Astrocyte of the cerebellum (primary cell): ENCODE data around the gene MPZL3.

Source experiments
- DNase-seq: peaks from one replicate; pipeline ENCODE4 v3.0.0-alpha.2; 2011; ENCODE audit warnings: low read depth
- H3K4me3 ChIP-seq: 2 replicates; pipeline ENCODE4 v1.5.1; 2011; ENCODE audit warnings: mild to moderate bottlenecking, low read depth, low read length, moderate library complexity
- in situ Hi-C: cut with HindIII; loops from 2 replicates; pipeline ENCODE4 v1.10.0; 2017; ENCODE audit warnings: low sequenced_read_pairs
- TF ChIP-seq, protein P1 (sequence below): IDR thresholded peaks from 2 replicates; pipeline ENCODE4 v1.5.1; 2012; ENCODE audit warnings: low read length, low read depth, moderate library complexity, mild to moderate bottlenecking; ENCODE audit errors: missing control alignments

MPZL3 gene

DNA sequence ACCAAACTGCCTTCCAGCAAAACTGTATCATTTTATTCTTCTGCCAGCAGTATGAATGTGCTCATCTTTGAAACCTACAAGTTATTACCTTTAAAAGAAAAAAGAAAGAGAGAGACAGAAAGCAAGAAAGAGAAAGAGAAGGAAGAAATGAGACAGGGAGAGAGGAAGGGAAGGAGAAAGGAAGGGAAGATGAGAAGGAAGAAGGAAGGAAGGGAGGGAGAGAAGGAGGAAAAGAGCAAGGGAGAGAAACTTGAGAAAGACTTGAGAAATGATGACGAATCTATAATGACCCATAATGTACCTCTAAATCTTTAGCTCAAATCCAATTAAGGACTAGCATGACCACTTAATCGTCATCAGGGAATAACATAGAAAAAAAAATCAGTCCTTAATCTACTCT, 16.0 kb downstream of the MPZL3 start:
- in situ Hi-C loops: no loop called here
- TF ChIP-seq, protein P1, sequence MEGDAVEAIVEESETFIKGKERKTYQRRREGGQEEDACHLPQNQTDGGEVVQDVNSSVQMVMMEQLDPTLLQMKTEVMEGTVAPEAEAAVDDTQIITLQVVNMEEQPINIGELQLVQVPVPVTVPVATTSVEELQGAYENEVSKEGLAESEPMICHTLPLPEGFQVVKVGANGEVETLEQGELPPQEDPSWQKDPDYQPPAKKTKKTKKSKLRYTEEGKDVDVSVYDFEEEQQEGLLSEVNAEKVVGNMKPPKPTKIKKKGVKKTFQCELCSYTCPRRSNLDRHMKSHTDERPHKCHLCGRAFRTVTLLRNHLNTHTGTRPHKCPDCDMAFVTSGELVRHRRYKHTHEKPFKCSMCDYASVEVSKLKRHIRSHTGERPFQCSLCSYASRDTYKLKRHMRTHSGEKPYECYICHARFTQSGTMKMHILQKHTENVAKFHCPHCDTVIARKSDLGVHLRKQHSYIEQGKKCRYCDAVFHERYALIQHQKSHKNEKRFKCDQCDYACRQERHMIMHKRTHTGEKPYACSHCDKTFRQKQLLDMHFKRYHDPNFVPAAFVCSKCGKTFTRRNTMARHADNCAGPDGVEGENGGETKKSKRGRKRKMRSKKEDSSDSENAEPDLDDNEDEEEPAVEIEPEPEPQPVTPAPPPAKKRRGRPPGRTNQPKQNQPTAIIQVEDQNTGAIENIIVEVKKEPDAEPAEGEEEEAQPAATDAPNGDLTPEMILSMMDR: no peak

GRCh38 chr11:118234833-118235232, 17.3 kb downstream of the MPZL3 start:
- DNase-seq: no peak
- in situ Hi-C loops: no loop called here
- no peak overlapping the region for H3K4me3 ChIP-seq
- TF ChIP-seq, protein P1: no peak

More for the DNA sequence above, 16.0 kb downstream of the MPZL3 start:
- no peak overlapping the region for H3K4me3 ChIP-seq
- no peak for DNase-seq

DNA sequence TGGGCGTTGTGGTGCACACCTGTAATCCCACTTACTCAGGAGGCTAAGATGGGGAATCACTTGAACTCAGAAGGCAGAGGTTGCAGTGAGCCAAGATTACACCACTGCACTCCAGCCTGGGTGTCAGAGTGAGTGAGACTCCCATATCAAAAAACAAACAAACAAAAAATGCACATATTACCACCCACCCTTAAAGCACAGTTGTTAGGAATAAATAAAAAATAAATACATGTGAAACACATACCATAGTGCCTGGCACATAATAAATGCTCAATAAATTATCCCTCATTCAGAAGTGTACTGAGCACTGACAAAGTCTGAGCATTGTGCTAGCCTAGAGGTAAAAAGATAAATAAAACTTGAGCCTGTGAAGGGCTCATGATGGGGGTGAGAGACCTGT, 18.3 kb downstream of the MPZL3 start:
- in situ Hi-C loops: no loop called here
- no peak overlapping the region for H3K4me3 ChIP-seq
- TF ChIP-seq, protein P1: no peak
- DNase-seq: no peak

GRCh38 chr11:118233377-118233776, 18.8 kb downstream of the MPZL3 start:
- DNase-seq: no peak
- no peak overlapping the region for H3K4me3 ChIP-seq
- TF ChIP-seq, protein P1: no peak
- in situ Hi-C loops: no loop called here

DNA sequence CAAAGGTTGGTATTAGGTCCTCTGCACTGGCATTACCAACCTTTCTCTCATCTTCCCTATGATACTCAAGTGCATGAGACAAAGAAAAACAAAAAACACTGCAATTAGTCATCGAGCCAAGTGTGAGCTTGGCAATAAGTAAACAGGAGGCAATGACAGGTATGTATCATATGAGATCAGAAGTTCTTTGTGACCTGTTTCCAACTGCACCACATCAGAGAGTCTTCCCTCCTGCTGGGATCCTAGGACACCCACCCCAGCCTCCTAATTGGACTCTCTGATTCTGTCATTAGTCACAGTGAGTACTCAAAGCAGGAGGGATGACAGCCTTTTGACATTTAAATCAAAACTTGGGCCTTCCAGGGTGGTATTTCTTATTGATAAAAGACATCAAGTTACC, 19.5 kb downstream of the MPZL3 start:
- TF ChIP-seq, protein P1: no peak
- in situ Hi-C loops: no loop called here
- no peak for DNase-seq
- H3K4me3 ChIP-seq: no peak overlapping the region

DNA sequence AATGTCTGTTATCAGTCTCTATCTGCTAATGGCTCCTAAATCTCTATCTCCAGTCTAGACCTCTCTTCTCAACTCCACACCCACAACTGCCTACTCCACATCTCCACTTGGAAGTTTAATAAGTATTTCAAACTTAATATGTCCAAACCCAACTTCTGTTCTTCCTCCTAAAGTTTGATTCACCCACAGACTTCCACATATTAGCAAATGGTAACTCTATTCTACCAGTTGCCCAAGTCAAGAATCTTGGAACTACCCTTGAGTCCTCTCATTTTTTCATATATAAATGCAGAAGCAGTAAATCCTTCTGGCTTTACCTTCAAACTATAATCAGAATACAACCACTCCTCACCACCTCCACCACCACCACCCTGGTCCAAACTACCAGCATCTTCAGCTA, 20.7 kb downstream of the MPZL3 start:
- no peak for DNase-seq
- in situ Hi-C loops: no loop called here

More for the DNA sequence above, 20.7 kb downstream of the MPZL3 start:
- H3K4me3 ChIP-seq: no peak overlapping the region
- TF ChIP-seq, protein P1: no peak
